GM18951 (cell line): ENCODE data around the gene GRAP.
"Not testable (repeated sequence)": the region's sequence is repeated elsewhere in the genome, so short reads cannot be mapped to it uniquely, and the experiment has no call there.

ENCODE experiments used
- POLR2A ChIP-seq: IDR thresholded peaks from 4 replicates; pipeline ENCODE4 v1.6.1; 2011; ENCODE audit warnings: mild to moderate bottlenecking; ENCODE audit not compliant: insufficient read length, insufficient read depth; ENCODE audit errors: extremely low read depth
- in situ Hi-C: fragments of 300-500 bp; cut with MboI; formaldehyde crosslinking; loops from one replicate; pipeline ENCODE4 v1.12.0; 2022; ENCODE audit warnings: low sequenced_read_pairs, mixed read lengths, inconsistent platforms; ENCODE audit not compliant: unreplicated experiment

GRAP gene

DNA sequence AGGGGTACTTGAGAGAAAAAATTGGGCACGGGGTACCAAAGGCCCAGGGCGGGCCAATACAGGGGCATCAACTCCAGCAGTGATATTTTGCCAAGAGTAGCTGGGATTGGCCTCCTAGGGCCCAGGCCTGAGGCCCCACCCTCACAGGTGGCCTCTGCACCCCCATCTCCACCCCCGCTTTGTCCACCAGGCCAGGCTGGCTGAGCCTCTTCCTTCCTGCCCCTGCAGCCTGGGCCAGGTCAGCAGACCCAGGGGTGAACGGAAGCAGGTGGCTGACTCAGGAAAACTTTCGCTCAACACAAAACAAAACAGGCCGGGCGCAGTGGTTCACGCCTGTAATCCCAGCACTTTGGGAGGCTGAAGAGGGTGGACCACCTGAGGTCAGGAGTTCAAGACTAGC, 3.7 kb downstream of the GRAP start:
- in situ Hi-C loops, result not testable (repeated sequence)

DNA sequence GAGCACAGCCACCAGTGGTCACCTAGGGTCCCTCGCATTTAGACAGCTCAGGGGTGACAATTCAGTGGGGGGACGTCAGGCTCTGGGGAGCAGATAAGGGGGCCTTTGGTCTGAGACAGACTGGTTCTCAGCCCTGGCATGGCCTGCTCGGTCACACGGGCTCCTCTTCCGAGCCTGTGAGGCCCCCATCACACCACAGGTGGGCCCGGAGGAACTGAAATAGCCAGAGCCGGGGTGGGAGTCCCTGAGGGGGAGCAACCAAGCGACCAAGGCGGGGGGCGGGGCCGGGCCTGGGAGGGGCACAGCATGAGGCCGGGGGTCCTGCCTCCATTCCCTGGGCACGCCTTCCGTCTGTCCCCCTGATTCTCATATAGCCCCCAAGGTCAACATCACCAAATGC, 4.4 kb downstream of the GRAP start:
- in situ Hi-C loops, result not testable (repeated sequence)

GRCh38 chr17:19041871-19042270, 4.9 kb downstream of the GRAP start:
- in situ Hi-C loops, result not testable (repeated sequence)

DNA sequence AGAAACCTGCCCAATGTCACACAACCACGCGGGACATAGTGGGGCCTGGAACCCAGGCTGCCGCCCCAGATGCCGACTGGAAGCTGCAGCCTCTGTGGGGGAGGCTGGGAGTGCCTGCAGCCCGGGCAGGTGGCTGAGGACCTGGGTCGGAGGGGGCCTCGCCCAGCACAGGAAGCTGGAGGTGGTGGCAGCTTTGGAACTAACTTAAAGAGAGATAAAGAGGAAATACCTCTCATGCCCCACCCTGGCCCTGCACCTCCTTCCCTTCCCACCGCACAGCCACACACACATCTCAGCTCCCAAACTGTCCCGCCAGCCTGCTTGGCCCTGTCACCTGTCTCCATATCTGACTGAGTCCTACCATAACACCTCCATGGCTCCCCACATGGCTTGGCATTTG, 6.4 kb downstream of the GRAP start:
- in situ Hi-C loops, result not testable (repeated sequence)

GRCh38 chr17:19038730-19039129, 8.0 kb downstream of the GRAP start:
- in situ Hi-C loops, result not testable (repeated sequence)

DNA sequence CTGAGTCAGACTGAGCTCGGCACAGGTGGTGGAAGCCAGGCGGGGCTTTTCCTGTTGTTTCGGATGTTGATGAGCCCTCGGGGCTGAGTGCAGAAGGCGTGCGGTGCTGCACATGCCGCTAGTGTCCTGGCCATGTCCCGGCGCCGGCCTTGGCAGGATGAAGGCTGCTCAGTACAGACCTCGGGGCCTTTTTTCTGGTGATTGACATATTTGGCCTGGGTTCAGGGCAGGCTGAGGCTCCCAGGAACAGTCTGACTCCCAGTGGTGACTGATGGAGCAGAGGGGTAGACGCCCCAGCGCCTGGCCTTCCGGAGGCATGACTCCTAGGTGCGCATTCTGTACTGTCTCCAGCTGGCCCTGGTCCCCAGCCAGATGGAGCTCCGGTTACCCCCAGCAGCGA, 8.8 kb downstream of the GRAP start:
- in situ Hi-C loops, result not testable (repeated sequence)

- in situ Hi-C loops, result not testable (repeated sequence)
These were observed 9.2 kb downstream of the GRAP start for GRCh38 chr17:19037547-19037946.

GRCh38 chr17:19036186-19036585, 10.6 kb downstream of the GRAP start:
- in situ Hi-C loops, result not testable (repeated sequence)

GRCh38 chr17:19032377-19032988, 14.3 kb downstream of the GRAP start:
- in situ Hi-C loops, result not testable (repeated sequence)

DNA sequence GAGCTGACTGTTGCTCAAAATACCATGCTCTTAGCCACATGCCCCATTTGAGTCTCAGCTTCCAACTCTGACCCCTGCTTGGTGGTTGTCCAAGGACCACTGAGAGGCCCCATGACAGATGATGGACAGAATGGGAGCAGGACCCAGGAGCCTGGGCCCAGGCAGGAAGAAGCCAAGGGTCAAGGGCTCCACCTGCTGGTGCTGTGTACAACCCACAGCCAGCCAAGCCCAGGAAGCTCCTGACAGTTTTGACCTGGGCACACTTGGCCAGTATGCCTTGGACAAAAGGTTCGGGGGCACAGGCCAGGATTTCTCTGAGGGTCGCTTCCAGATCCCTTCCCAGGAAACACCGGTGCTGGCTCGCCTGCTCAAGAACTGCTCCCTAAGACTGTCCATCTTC, 15.0 kb downstream of the GRAP start:
- in situ Hi-C loops, result not testable (repeated sequence)

GRCh38 chr17:19030771-19031449, 15.8 kb downstream of the GRAP start:
- in situ Hi-C loops, result not testable (repeated sequence)

DNA sequence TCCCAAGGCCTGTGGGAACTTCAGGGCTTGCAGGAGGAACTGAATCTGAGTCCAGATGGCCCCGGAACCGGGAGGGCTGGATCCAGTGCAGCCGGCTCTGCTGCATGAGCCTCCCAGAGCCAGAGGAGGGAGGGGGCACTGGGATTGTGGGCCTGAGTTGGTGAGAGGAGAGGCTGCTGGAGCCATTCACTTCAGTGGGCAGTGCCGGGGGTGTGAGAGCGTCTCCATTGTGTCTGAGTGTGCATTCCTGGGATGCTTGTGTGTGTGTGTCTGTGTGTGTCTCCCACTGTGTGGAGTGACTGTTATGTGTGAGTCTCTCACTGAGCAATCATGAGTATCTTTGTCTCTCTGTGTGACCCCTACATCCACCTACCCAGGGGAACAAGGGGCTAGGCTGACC, 17.0 kb downstream of the GRAP start:
- in situ Hi-C loops, result loop anchor here (10.0 kb wide), 1 partner anchor 115 kb away; no protein-coding TSS in a partner anchor

DNA sequence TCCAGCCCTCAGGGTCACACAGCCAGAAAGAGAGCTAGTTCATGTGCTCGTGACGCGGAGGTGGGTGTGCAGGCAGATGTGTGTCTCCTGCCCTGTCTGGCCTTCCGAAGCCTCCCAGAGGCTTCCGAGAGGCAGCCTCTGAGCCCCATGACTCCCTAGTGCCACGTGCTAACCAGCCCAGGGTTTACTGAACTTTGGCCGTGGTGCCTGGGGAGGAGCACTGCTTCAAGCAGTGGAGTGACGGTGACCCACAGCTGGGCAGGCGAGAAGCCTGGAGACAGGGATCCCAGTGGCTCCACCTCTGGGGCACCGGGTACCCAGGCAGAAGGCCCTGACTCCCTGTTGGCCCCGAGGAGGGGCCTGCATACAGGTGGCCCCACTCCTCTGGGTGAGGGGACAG, 18.1 kb downstream of the GRAP start:
- in situ Hi-C loops, result loop anchor here (10.0 kb wide), 1 partner anchor 116 kb away; no protein-coding TSS in a partner anchor

GRCh38 chr17:19024101-19025078, 22.4 kb downstream of the GRAP start:
- no peak for TF ChIP-seq POLR2A
- in situ Hi-C loops, result loop anchor here (10.0 kb wide), 1 partner anchor 120 kb away; no protein-coding TSS in a partner anchor
